HL-60 (cell line): ENCODE data around the gene SOCS3.

Experiments used
- DNase-seq, 2 experiments: peaks; one replicate each; pipeline ENCODE4 v3.0.0-alpha.2; 2010 to 2020; ENCODE audit warnings: low read depth in 1 of 2, low spot score in 1 of 2
- H3K27ac ChIP-seq: fragments of 250-450 bp; sonication (Bioruptor Pico); replicated peaks from 2 replicates; pipeline ENCODE4 v1.5.1; 2020; ENCODE audit warnings: mild to moderate bottlenecking, moderate library complexity
- H3K27me3 ChIP-seq: fragments of 250-450 bp; sonication (Bioruptor Pico); 2 replicates; pipeline ENCODE4 v1.5.1; 2021; ENCODE audit warnings: mild to moderate bottlenecking, moderate library complexity; ENCODE audit not compliant: insufficient read depth, poor library complexity, severe bottlenecking
- H3K4me3 ChIP-seq: replicated peaks from 2 replicates; pipeline ENCODE4 v1.5.1; 2011; ENCODE audit warnings: mild to moderate bottlenecking, control low read depth, low read length; ENCODE audit not compliant: insufficient read depth
- GABPA ChIP-seq: IDR thresholded peaks from 2 replicates; pipeline ENCODE4 v1.6.1; 2012; ENCODE audit warnings: low read depth
- POLR2AphosphoS5 ChIP-seq: IDR thresholded peaks from 2 replicates; pipeline ENCODE4 v1.6.1; 2012; ENCODE audit warnings: low read depth
- REST ChIP-seq: IDR thresholded peaks from 2 replicates; pipeline ENCODE4 v1.6.1; 2012; ENCODE audit warnings: low read depth; ENCODE audit not compliant: insufficient replicate concordance
- SPI1 ChIP-seq: IDR thresholded peaks from 2 replicates; pipeline ENCODE4 v1.6.1; 2012; ENCODE audit warnings: low read depth, mild to moderate bottlenecking, borderline replicate concordance
- TF ChIP-seq, protein P1 (sequence below): IDR thresholded peaks from one replicate; pipeline ENCODE4 v1.5.1; 2011; ENCODE audit warnings: low read length, control low read depth, inconsistent platforms; ENCODE audit not compliant: insufficient read depth

Gene SOCS3

DNA sequence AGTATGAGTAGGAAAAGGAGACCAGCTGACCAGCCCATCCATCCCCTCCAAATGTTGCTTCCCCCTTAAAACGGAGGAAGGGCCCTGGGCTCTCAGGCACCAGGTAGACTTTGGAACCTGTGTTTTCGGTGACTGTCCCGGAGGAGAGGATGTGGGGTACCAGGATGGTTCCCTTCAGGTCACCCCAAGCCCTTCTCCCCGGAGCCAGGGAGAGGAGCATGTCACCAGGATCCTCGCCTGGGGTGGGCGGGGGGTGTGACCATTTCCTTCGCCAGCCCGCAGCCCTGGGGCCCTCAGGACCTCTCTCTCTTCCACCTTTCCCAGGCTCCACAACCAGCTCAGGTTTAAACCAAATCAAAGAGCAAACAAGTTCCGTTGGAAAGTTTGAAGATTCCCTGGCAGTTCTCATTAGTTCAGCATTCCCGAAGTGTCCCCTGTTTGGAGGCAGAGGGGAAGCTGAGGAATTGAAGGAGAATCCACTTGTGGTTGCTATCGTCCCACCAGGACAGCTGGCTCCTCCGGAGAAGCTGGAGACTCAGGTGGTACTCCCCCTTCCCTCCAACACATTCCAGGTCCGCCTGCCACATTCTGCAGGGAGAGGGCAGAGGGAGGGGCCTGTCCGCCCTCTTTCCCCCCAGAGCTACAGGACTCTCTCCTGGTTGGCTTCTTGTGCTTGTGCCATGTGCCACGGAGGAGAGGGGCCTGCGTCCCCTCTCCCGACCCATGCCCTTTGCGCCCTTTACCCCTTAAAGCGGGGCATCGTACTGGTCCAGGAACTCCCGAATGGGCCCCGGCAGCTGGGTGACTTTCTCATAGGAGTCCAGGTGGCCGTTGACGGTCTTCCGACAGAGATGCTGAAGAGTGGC is 2.0 kb downstream of the SOCS3 start:
- DNase-seq, result no peak
- TF ChIP-seq SPI1 (no peak), POLR2AphosphoS5 (no peak), GABPA (no peak), REST (no peak)
- TF ChIP-seq, protein P1, sequence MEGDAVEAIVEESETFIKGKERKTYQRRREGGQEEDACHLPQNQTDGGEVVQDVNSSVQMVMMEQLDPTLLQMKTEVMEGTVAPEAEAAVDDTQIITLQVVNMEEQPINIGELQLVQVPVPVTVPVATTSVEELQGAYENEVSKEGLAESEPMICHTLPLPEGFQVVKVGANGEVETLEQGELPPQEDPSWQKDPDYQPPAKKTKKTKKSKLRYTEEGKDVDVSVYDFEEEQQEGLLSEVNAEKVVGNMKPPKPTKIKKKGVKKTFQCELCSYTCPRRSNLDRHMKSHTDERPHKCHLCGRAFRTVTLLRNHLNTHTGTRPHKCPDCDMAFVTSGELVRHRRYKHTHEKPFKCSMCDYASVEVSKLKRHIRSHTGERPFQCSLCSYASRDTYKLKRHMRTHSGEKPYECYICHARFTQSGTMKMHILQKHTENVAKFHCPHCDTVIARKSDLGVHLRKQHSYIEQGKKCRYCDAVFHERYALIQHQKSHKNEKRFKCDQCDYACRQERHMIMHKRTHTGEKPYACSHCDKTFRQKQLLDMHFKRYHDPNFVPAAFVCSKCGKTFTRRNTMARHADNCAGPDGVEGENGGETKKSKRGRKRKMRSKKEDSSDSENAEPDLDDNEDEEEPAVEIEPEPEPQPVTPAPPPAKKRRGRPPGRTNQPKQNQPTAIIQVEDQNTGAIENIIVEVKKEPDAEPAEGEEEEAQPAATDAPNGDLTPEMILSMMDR, result no peak
- no peak overlapping the region for H3K4me3 ChIP-seq
- no peak overlapping the region for H3K27ac ChIP-seq
- peaks cover 14% of the 10 kb centered on the region for H3K27me3 ChIP-seq

GRCh38 chr17:78357177-78357586 is 2.7 kb downstream of the SOCS3 start:
- Histone ChIP-seq H3K27ac (no peak overlapping the region), H3K27me3 (peaks cover 14% of the 10 kb centered on the region), H3K4me3 (no peak overlapping the region)
- TF ChIP-seq GABPA (no peak), SPI1 (no peak), POLR2AphosphoS5 (no peak), REST (no peak)
- TF ChIP-seq, protein P1, result no peak
- no peak for DNase-seq

DNA sequence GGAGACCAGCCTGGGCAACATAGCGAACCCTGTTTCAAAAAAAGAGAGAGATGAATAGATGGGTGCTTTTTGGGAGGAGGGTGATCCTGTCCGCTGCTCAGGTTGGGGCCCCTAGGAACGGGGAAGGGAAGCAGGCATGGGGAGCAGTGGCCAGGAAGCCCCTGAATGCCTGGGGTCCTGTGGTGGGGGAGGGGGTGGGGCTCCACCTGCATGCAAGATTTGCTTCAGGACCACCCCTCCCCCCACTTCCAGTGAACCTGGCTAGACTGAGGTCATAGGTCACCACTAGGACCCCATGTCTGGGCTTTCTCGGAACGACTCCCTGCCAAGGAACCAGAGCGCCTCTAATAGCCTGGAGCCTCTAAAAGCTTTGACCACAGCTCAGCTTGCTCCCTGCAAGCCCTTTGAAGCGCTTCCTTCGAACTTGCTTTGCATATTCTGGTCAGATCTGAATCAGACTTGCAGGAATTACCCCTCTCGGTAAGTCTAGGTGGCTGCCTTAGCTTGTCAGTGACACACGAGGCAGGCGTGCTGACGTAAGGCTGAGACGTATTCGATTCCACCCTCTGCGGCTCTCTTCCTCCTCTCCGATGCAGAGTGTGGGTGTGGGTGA is 3.7 kb downstream of the SOCS3 start:
- H3K27me3 ChIP-seq, result peaks cover 14% of the 10 kb centered on the region
- no peak overlapping the region for H3K4me3 ChIP-seq
- no peak overlapping the region for H3K27ac ChIP-seq
- peak; percentile 70 to 83 for DNase-seq
- peak; percentile 24; the same call in 1 of the 2 replicates for TF ChIP-seq POLR2AphosphoS5
- TF ChIP-seq REST, result no peak
